ENCODE measurements around the gene AHCYL1.
A peak's percentile ranks its signal among the peaks of the same experiment; 100 is the strongest.
"Not testable (repeated sequence)": the region's sequence is repeated elsewhere in the genome, so short reads cannot be mapped to it uniquely, and the experiment has no call there.

The AHCYL1 gene

DNA sequence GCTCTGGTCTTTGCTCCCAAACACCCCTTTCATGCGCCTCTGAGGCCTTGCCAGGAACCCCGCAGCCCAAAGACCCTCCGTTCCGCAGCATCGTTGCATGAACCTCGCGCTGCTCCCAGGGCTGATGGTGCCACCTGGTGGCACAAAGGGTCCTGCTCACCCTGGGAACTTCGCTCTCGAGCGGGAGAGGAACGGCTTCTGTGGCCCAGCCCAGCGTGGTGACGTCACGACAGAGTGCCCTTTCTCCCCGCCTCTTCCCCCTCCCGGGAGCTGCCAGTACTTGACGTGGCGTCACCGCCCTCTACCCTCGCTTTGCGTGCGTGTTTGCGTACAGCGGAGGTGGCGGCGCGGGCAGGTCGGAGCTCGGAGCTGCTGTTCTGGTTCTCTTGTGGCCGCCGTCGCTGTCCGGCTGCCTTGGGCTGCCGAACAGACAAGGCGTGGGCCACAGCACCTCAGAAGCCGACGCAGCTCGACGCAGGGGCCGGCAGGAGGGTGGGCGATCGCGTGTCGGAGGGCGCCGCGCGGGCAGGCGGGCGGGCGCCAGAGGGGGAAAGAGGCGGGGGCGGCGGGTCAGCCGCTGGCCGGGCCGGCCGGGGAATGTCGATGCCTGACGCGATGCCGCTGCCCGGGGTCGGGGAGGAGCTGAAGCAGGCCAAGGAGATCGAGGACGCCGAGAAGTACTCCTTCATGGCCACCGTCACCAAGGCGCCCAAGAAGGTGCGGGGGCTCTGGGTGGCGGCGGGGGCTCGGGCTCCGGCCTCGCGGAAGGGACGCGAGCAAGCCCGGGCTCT lies at the start of gene AHCYL1:
TSS of gene AHCYL1 (plus strand) at position 310 of the 791 bp plus-strand sequence. CDS start at position 598, 288 bp downstream.
- peak; percentile 98 to 99 for DNase-seq (ENCODE audit: low read depth in 2 of 2)

DNA sequence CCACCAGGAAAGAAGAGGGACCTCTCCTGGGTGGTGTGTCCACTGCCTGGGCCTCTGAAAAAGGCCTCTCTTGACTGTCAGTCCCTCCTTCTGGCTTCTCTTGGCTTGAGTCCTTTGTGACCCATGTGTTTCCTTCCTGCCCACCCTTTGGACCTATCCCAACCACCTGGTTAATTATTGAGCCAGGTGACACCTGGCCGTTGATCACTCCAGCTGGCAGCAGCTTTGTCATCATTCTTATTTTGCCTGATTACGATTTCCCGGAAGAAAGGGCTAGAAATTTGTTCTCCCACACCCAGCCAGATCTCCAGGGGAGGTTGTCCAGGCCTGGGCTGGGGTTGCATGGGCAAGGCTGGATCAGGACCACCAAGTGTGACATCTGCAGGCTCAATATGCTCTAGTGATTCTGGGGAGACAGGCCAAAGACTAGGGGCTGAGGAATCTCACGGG lies 49.1 kb upstream of the AHCYL1 start:
- no peak for DNase-seq (ENCODE audit: low read depth in 2 of 2)

DNA sequence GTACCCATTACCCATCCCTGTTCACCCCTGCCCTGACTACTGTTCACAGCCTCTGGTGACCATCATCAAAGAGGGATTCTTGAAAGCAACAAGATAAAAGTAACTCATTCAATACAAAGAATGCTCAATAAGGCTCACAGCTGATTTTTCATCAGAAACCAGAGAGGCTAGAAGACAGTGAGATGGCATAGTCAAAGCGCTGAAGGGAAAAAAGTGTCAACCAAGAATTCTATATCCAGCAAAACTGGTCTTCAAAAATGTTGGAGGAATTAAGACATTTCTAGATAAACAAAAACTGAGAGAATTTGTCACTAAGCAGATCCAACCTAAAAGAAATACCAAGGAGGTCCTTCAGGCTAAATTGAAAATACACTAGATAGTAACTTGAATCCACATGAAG lies 46.8 kb upstream of the AHCYL1 start:
- DNase-seq (ENCODE audit: low read depth in 2 of 2), result no peak

DNA sequence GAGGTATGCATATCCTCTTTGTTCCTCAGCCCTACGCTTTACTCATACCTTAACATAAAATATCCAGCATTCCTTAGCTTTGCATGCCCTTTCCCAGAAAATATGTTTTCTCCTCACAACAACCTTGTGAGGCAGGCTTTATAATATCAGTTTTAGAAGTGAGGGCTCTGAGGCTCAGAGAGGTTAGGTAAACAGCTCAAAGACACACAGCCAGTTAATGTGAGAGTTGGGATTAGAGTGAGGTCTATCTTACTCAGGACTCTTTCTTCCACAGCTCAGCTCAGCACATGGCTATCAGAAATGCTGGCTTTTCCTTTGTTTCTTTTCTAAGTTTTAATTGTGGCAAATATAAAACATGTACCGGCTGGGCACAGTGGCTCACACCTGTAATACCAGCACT lies 46.0 kb upstream of the AHCYL1 start:
- DNase-seq (ENCODE audit: low read depth in 2 of 2), result no peak

DNA sequence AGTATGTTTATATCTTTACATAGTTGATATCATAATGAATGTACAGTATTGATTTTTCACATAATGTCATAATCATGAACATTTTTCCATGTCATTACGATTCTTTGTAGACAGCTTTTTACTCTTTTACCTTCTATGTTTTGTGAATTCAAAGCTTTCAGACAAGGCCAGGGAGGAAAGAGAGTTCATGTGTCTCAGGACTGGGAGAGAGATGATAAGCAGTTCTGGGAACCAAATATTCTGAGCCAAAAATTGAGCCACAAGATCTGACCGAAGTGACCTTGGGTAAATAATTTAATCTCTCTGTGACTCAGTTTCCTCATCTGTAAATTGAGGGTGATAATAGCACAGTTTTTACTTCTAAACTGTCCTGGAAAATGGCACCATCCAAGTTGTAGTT lies 42.1 kb upstream of the AHCYL1 start:
- no peak for DNase-seq (ENCODE audit: low read depth in 2 of 2)

DNA sequence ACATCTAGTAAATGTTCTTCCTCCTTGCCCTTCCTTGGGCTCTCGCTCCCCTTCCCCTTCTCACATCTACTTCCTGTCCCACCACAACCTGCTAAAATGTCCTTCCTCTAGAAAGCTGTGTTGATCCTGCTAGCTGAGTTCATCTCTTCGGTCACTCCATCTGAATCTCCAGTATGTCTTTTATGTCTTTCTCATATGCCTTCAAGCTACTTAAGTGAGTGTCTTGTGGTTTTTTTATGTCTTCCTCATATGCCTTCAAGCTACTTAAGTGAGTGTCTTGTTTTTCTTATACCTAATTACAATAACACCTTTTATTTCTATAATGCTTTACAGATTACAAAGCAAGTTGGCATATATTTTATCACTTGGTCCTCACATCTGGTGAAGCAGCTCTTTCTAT lies 40.0 kb upstream of the AHCYL1 start:
- no peak for DNase-seq (ENCODE audit: low read depth in 2 of 2)

DNA sequence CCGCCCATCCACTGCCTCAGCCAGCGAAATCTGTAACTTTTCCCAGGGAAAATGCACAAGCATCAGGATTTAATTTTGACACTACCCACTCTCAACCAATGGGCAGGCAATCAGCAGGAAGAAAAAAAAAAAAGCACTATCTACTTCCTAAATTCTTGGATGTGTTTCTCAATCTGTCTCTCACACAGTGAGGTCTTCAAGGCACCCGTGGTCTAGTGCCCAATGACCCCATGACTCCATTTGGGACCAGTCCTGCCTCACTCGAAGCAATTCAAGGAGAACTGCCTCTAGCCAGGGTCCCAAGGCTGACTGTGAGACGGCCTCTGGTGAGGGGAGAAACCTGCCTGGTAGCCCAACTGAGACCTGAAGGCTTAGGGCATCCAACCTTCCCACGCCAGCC lies 38.1 kb upstream of the AHCYL1 start:
- no peak for DNase-seq (ENCODE audit: low read depth in 2 of 2)

DNA sequence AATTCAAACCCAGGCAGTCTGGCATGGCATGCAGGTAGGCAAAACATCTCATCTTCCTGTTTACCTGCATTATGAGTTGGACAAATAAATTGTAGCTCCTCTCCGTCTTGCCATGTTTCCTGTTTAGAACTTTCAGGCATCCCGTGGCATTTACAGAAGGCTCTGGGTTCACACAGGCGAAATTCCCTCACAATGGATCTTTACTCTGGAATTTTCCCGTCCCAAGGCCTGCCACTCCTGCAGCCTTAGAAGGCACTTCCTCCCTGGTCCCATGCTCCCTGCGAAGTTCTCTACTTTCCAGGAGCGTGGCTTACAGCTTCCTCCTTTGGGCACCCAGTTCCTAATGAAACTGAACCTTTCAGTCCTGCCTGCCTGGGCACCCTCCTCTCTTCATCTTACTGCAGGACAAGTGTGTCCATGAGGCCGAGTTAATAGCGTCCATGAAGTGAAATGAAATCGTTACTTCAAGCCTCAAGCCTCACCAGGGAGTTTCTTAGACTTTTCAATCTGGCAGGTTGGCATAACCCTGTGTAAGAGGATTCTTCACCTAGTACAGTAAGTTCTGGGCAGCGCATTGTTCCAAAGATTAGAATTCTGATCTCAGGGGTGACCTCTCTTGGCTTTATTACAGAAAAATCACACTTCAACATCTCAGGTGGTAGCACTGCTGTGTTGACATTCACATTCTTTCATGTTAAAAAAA lies 36.8 kb upstream of the AHCYL1 start:
- DNase-seq (ENCODE audit: low read depth in 2 of 2), result no peak

DNA sequence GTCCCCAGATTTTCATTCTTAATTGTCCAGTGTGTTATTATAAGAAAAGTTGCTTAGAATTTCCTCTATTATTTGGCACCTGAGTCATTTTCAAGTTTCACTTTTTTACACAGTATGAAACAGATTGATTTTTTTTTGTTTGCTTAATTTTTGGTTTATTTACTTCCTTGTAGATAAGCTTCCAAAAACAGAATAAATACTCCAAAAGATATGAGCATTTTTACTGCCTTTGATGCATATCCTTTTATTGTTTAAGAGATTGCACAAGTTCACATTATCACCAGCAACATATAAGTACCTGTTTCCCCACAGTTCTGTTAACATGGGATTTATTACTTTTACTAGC lies 36.3 kb upstream of the AHCYL1 start:
- DNase-seq (ENCODE audit: low read depth in 2 of 2), result no peak

DNA sequence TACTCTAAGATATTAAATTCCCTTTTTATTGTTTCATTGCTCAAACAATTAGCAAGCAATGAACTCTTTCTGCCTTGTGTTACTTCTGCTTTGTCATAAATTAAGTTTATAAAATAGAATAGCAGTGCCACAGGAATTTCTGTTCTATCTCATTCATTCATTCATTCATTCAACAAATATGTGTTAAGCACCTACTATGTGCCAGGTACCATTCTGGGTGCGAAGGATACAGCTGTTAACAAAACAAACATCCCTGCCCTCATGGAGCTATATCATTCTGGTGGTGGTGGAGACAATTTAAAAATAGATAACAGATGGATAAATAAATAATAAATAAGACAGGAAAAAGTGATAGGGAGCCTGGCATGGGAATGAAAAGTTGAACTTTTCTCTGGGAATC lies 34.5 kb upstream of the AHCYL1 start:
- no peak for DNase-seq (ENCODE audit: low read depth in 2 of 2)

DNA sequence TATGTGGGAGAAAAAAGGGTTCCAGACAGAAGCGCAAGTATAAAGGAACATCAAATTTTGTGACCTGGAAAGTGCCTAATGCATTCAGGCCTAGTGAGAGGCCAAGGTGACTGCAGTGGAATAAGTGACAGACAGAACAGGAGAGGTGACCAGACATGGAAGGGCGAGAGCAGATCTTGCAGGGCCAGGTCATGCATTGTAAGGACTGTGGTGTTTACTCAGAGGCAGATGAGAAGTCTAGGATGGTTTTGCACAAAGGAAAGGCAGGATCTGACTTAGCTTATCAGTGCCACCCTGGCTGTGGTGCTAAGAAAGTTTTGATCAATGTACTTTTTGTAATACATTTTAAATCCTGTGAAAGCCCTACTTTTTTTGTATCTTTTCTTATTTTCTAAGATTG lies 34.1 kb upstream of the AHCYL1 start:
- no peak for DNase-seq (ENCODE audit: low read depth in 2 of 2)

DNA sequence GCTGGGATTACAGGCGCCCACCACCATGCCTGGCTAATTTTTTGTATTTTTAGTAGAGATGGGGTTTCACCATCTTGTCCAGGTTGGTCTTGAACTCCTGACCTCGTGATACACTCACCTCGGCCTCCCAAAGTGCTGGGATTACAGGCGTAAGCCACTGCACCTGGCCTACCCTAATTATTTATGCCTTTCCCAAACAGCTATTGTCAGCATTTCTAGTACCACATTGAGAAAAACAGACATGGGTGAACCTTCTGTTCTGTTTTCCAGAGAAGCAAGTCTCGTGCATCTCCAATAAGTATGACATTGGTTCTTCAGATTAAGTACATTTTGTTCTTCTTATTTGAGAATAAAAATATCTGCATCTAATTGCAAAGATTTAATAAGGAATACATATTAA lies 33.1 kb upstream of the AHCYL1 start:
- DNase-seq (ENCODE audit: low read depth in 2 of 2), result not testable (repeated sequence)

DNA sequence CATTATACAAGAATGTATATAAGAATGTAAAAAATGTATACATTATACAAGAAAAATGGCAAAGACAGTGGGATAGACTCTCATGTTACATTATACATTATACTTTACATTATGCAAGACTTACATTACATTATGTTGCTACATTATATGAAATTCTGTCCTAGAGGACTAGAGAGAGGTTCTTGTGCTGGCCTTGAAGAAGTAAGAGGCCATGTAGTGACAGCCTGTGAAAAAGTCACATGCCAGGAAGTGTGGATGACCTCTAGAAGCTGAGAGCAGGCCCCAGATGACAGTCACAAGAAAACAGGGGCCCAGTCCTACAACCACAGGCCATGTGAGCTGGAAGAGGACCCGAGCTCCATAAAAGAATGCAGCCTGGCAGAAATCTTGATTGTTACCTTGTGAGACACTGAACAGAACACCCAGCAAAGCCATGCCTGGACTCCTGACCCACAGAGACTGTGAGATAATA lies 30.5 kb upstream of the AHCYL1 start:
- DNase-seq (ENCODE audit: low read depth in 2 of 2), result no peak

DNA sequence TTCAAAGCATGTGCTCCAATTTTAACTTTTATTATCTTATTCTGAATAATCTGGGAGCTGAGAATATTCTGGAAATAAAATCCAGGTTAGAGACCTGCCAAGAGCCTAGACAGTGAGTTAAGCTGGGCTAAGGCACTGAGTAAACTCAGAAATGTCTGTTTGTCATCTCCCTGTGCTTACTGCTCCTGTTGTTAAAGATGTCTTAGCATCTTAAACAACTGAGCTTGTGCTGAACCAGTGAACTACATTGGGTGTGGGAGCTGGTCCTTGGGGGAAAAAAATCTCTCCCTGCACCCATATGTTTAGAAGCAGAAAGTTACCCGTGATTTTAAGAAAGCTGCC lies 25.0 kb upstream of the AHCYL1 start:
- DNase-seq (ENCODE audit: low read depth in 2 of 2), result no peak

DNA sequence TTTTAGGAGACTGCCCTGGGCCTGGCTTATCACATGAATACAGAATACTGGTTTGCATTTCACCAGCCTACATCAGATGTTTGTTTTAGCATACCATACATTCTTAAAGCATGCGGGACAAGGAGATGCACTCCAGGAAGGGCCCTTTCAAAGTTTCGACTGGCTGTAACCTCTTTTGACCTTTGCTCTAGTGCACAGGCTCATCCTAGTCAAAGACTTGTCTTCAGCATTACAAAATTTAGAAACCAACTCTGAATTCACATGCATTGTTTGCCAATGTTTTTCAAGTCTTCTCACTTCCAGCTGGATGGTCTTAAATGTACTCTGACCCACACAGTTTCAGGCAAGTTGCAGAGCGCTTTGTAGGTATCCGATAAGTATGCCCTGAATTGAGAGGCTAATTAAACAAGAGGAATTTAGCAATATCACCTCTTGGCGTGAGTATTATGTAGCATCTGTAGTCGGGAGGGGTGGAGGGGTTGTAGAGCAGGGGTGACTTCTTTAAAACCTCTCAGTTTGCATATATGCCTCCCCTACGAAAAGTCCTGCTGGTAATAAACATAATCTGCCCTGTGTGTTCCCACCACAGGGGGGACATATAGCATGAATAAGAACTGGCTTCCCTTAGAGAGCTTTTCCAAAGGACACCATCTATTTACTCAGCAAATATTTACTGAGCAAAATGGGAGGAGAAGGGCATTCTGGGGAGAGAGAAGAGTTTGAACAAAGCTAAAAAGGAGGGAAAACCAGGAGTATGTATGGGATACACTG lies 24.4 kb upstream of the AHCYL1 start:
- no peak for DNase-seq (ENCODE audit: low read depth in 2 of 2)

DNA sequence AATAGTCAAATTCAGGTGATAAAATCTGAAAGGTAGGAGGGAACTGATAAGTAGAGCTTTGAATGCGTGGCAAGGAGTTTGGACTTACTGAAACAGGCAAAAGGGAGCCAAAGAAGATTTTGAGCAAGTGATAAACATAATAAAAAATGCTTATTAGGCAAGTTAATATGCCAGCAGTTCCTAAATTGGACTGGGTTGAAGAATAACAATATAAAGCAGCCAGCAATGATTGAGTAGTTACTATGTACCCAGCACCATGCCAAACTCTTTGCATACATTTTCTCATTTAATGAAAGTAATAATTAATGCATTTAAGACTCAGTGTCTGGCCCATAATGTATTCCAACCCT lies 23.8 kb upstream of the AHCYL1 start:
- DNase-seq (ENCODE audit: low read depth in 2 of 2), result no peak

DNA sequence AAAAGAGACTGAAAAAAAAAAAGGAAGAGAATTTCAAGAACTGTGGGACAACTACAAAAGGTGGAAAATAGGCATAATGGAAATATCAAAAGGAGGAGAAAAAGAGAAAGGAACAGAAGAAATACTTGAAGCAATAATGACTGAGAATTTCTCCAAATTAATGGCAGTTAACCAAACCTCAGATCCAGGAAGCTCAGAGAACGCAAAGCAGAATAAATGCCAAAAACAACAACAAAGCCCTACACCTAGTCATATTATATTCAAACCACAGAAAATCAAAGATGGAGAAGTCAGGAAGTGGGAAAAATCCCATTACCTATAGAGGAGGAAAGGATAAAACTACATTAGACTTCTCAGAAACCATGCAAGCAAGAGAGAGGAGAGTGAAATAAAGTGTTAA lies 20.7 kb upstream of the AHCYL1 start:
- DNase-seq (ENCODE audit: low read depth in 2 of 2), result no peak

DNA sequence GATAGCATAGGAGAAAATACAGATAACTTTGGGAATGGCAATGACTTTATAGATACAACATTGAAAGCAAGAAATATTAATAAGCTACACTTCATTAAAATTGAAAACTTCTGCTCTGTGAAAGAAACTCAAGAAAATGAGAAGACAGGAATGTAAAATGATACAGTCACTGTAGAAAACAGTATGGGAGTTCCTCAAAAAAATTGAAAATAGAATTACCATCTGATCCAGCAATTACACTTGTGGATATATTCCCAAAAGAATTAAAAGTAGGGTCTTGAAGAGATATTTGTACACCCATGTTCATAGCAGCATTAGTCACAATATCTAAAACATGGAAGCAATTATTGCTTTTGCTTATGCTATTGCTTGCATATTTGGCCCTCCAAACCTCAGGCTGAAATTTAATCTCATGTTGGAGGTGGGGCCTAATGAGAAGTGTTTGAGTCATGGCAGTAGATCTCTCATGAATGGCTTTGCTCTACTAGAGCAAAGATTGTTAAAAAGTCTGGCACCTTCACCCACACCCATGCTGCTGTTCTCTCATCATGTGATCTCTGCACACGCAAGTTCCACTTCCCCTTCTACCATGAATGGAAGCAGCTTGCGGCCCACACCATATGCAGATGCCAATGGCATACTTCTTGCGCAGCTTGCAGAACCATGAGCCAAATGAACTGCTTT lies 15.3 kb upstream of the AHCYL1 start:
- no peak for DNase-seq (ENCODE audit: low read depth in 2 of 2)

DNA sequence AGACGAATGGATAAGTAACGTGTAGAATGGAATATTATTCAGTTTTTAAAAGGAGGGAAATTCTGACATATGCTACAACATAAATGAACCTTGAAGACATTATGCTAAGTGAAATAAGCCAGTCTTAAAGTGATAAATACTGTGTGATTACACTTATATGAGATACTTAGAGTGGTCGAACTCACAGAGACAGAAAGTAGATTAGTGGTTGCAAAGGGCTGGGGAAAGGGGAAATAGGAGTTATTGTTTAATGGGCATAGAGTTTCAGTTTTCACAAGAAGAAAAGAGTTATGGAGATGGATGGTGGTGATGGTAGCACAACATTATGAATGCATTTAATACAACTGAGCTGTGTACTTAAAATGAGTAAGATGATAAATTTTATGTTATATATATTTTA lies 14.7 kb upstream of the AHCYL1 start:
- DNase-seq (ENCODE audit: low read depth in 2 of 2), result no peak

DNA sequence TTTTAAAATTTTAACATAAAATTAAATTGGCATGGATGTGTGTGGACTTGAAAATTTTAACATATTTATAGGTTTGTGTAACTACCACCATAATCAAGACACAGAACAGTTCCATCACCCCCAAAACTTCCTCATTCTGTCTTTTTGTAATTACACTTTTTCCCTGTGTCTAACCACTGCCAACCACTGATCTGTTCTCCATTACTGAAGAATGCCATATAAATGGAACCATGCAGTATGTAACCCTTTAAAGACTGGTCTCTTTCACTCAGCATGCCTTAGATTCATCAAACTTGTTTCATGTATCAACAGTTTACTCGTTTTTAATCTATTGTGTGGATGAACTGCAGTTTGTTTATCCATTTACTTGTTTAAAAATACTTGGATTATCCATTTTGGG lies 13.0 kb upstream of the AHCYL1 start:
- DNase-seq (ENCODE audit: low read depth in 2 of 2), result no peak

DNA sequence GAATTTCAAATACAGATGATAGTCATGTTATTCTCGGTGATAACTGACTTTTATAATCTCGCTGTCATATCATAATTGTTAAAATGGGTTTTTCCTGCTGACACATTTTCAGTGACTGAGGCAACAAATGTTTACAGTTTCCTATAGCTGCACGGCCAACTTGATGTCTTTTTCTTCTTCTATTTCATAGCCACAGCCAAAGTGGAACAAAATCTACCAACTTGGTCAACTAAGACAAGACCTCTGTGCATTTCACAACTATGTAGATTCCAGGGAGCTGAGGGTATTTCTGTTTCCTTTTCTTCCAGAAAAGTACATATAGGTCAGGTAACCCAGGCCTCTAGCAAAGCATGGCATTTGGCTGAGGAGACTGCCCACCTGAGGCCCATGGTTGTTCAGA lies 10.4 kb upstream of the AHCYL1 start:
- DNase-seq (ENCODE audit: low read depth in 2 of 2), result no peak

DNA sequence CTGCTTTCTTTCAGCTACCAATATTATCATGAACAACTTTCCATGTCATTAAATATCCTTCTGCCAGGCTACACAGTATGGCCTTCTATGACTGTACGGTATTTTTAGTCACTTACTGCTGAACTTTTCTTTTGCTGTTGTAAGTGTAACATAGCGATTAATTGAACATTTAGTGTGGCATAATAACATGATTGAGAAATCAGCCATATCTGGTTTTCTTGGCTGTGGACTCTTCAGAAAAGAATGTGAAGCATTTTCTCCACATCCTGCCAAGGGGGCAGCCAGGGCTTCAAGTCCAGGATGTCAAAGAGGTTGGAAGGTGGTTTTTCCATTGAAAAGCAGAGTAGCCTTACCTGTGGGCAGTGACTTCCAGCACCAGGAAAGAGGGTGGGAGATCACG lies 8.8 kb upstream of the AHCYL1 start:
- no peak for DNase-seq (ENCODE audit: low read depth in 2 of 2)

All from stimulated activated CD8-positive, alpha-beta memory T cell treated with anti-CD3 and anti-CD28 coated beads, Interleukin-7, amount 100 ng/mL, for 4 hours (primary cell).